Panc1 (cell line): ENCODE measurements around the gene RPS18. TPM values are rescaled to one million over a fixed set of nuclear protein-coding genes. Genes with fewer than 3 reads are reported as not detected.

Source experiments
- ATAC-seq: fragments of 200-7000 bp; cut with Tn5 transposase; 2 replicates; pipeline ENCODE4 v1.9.1; 2020; ENCODE audit warnings: mild to moderate bottlenecking, moderate library complexity
- BruUV-seq: library from RNA; stranded (reverse); fragments of 400-500 nt; replicated peaks from 2 replicates; lab custom pipeline; 2021; lab: Mats Ljungman, UMichigan
- CTCF ChIA-PET: fragments of 300-600 bp; sonication (Branson Sonifier 250); formaldehyde crosslinking; loops from one replicate; lab custom pipeline; 2022; ENCODE audit warnings: antibody characterized with exemption; lab: Charles Lee
- POLR2A ChIA-PET: fragments of 300-600 bp; sonication (Branson Sonifier 250); formaldehyde crosslinking; loops from one replicate; lab custom pipeline; 2022; ENCODE audit warnings: antibody characterized with exemption; lab: Charles Lee
- DNase-seq: peaks from one replicate; pipeline ENCODE4 v3.0.0-alpha.2; 2010; ENCODE audit warnings: low read depth, low spot score
- H3K27ac ChIP-seq: 2 replicates; pipeline ENCODE4 v1.5.1; 2011; ENCODE audit warnings: mild to moderate bottlenecking, low read length, inconsistent platforms
- H3K27me3 ChIP-seq: fragments of 200-500 bp; sonication (Bioruptor generic); 2 replicates; pipeline ENCODE4 v1.6.0; 2014; ENCODE audit warnings: low read length, inconsistent platforms; ENCODE audit not compliant: control insufficient read depth, insufficient read depth
- H3K36me3 ChIP-seq: fragments of 200-500 bp; sonication (Bioruptor generic); 2 replicates; pipeline ENCODE4 v1.5.1; 2014; ENCODE audit warnings: inconsistent platforms, mild to moderate bottlenecking, low read length, moderate library complexity; ENCODE audit not compliant: control insufficient read depth, insufficient read depth
- H3K4me1 ChIP-seq: 2 replicates; pipeline ENCODE4 v1.5.1; 2011; ENCODE audit warnings: inconsistent platforms, mild to moderate bottlenecking, low read length, moderate library complexity; ENCODE audit not compliant: control insufficient read depth, insufficient read depth
- H3K4me3 ChIP-seq, 2 experiments: 2 replicates each; pipeline ENCODE4 v1.5.1; 2011 to 2012; ENCODE audit warnings: low read depth in 2 of 2, low read length in 2 of 2, mild to moderate bottlenecking in 2 of 2, inconsistent platforms in 1 of 2, moderate library complexity in 1 of 2
- H3K9me3 ChIP-seq: fragments of 200-500 bp; sonication (Bioruptor generic); 2 replicates; pipeline ENCODE4 v1.5.1; 2014; ENCODE audit warnings: low read depth, mild to moderate bottlenecking, inconsistent platforms, low read length, moderate library complexity; ENCODE audit not compliant: control insufficient read depth, insufficient read depth
- CTCF ChIP-seq: fragments of 450-650 bp; IDR thresholded peaks from 2 replicates; pipeline ENCODE4 v1.5.1; 2017; ENCODE audit warnings: mild to moderate bottlenecking
- POLR2AphosphoS5 ChIP-seq: IDR thresholded peaks from 2 replicates; pipeline ENCODE4 v1.6.1; 2012; ENCODE audit warnings: mild to moderate bottlenecking, low read depth, low read length, moderate library complexity
- REST ChIP-seq, 2 experiments: IDR thresholded peaks; 2 replicates each; pipeline ENCODE4 v1.6.1; 2011 to 2012; ENCODE audit warnings: low read depth in 2 of 2, control low read depth in 1 of 2, low read length in 1 of 2, mild to moderate bottlenecking in 1 of 2, moderate library complexity in 1 of 2; ENCODE audit not compliant: insufficient read depth in 1 of 2
- SIN3A ChIP-seq: IDR thresholded peaks from 2 replicates; pipeline ENCODE4 v1.6.1; 2012; ENCODE audit warnings: low read depth, mild to moderate bottlenecking, low read length, moderate library complexity, borderline replicate concordance; ENCODE audit not compliant: insufficient read depth
- TCF7L2 ChIP-seq: IDR thresholded peaks from 2 replicates; pipeline ENCODE4 v1.6.1; 2011; ENCODE audit warnings: mild to moderate bottlenecking, low read depth, low read length, inconsistent platforms
- in situ Hi-C: cut with HindIII; loops from 2 replicates; pipeline ENCODE4 v1.10.0; 2016; ENCODE audit warnings: low sequenced_read_pairs, low pct_unique_long_range_greater_than_20kb
- intact Hi-C: fragments of 100-400 bp; cut with micrococcal nuclease; formaldehyde crosslinking; loops from one replicate; pipeline ENCODE4 v1.10.0; 2022; ENCODE audit not compliant: unreplicated experiment
- total RNA-seq: library from RNA; stranded (reverse); gene quantifications from one replicate; pipeline ENCODE4 v1.2.1, GENCODE V29; 2021; ENCODE audit not compliant: unreplicated experiment

RPS18 gene
- total RNA-seq, 1 experiment from 2014 or later, result 1,987 TPM

GRCh38 chr6:33313709-33314514 lies 42.0 kb downstream of the RPS18 start, which contains the start of gene TAPBP:
TAPBP (minus strand) TSS chr6:33314078; CDS start chr6:33314041, 37 bp downstream.
- DNase-seq, result no peak
- intact Hi-C loops, result no loop called here

More at GRCh38 chr6:33313709-33314514, 42.0 kb downstream of the RPS18 start, which contains the start of gene TAPBP:
- TSS peak; percentile 88 for BruUV-seq
- in situ Hi-C loops, result no loop called here
- peak; percentile 55; the same call in 1 of the 2 replicates for TF ChIP-seq POLR2AphosphoS5
- no peak for TF ChIP-seq CTCF
- peak; percentile 64; the same call in 1 of the 2 replicates for TF ChIP-seq SIN3A
- TF ChIP-seq REST (IDR thresholded peaks at IDR 0.05; ENCODE audit: insufficient read depth in 1 of 2, low read depth in 2 of 2, low read length in 1 of 2), result no peak
- peak; percentile 27; the same call in 1 of the 2 replicates for TF ChIP-seq TCF7L2
- no peaks in the 10 kb centered on the region for H3K9me3 ChIP-seq
- ATAC-seq, result peak; percentile 42
- peak within 1 kb of the TSS; percentile 99 for H3K27ac ChIP-seq
- peaks cover 32% of the 10 kb centered on the region for H3K4me1 ChIP-seq
- ChIA-PET POLR2A (no interaction called here), CTCF (no interaction called here)
- peaks cover 4% of the 10 kb centered on the region for H3K36me3 ChIP-seq
- no peaks in the 10 kb centered on the region for H3K27me3 ChIP-seq
- peak within 1 kb of the TSS; percentile 91 to 92 for H3K4me3 ChIP-seq
